ENCODE results near the gene SLC36A1. TPM values are rescaled to one million over a fixed set of nuclear protein-coding genes. Genes with fewer than 3 reads are reported as not detected.

The SLC36A1 gene
- total RNA-seq, 1 experiment from 2014 or later, result 7.4 TPM

GRCh38 chr5:151467576-151467975 lies 20.2 kb downstream of the SLC36A1 start (continued):
- TF ChIP-seq ZBTB33 (IDR thresholded peaks at IDR 0.05; ENCODE audit: extremely low read depth, insufficient replicate concordance, low read length) (no peak), MAX (IDR thresholded peaks at IDR 0.05) (no peak), YY1 (IDR thresholded peaks at IDR 0.05; ENCODE audit: extremely low read depth, insufficient replicate concordance, low read depth, low read length) (no peak), ZFX (IDR thresholded peaks at IDR 0.05) (no peak), POLR2AphosphoS5 (IDR thresholded peaks at IDR 0.05; ENCODE audit: low read depth, low read length) (no peak), SRF (IDR thresholded peaks at IDR 0.05; ENCODE audit: low read depth) (no peak), JUND (IDR thresholded peaks at IDR 0.05) (no peak), EZH2 (IDR thresholded peaks at IDR 0.05) (no peak), TCF7L2 (IDR thresholded peaks at IDR 0.05; ENCODE audit: borderline replicate concordance, extremely low read depth, insufficient read depth, insufficient read length) (no peak), RAD21 (IDR thresholded peaks at IDR 0.05; ENCODE audit: low read depth) (no peak), ZNF274 (IDR thresholded peaks at IDR 0.05; ENCODE audit: low read depth, low read length) (no peak)

DNA sequence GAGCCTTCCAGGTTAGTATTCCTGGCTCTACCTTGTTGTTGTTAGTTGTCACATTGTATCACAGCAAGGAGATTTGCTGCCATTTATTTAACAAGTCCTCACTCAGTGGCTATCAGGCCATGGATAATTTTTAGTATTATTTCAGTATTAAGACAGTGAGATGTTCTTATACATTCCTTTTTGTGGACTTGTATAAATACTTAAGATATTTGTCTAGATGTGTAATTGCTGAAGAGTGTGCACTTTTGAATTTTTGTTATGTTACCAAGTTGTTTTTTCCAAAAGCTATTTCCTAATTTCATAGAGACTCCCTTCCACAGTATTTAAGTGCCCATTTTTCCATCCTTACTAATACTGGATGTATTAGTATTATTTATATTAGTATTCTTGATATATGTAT lies 22.0 kb downstream of the SLC36A1 start:
- peaks cover 2 to 6% of the 10 kb centered on the region in 2 experiments; a peak in 2 of 4 replicates for H3K36me3 ChIP-seq (ENCODE audit: control insufficient read depth in 1 of 2, insufficient read depth in 2 of 2, low read length in 2 of 2)
- no peaks in the 10 kb centered on the region for H3K79me2 ChIP-seq (ENCODE audit: insufficient read depth, low read length)
- H3K4me1 ChIP-seq (ENCODE audit: control insufficient read depth in 1 of 2, insufficient read depth in 2 of 2, low read length in 2 of 2), result no peaks in the 10 kb centered on the region
- no peaks in the 10 kb centered on the region for H3K27me3 ChIP-seq (ENCODE audit: insufficient read depth, low read length)
- H3K9ac ChIP-seq (ENCODE audit: low read length), result no peak overlapping the region
- ATAC-seq (no peak), DNase-seq (ENCODE audit: low read depth, low spot score) (no peak)
- no peaks in the 10 kb centered on the region for H3K9me2 ChIP-seq (ENCODE audit: insufficient read depth)
- no peak overlapping the region for H2AFZ ChIP-seq (ENCODE audit: low read depth, low read length, poor library complexity, severe bottlenecking)
- H4K20me1 ChIP-seq (ENCODE audit: insufficient read depth), result no peaks in the 10 kb centered on the region
- CTCF ChIA-PET, result no interaction called here
- intact Hi-C loops (cut with micrococcal nuclease), result no loop called here
- RAD21 ChIA-PET (ENCODE audit: low non-redundant PET in 1 of 2, low total read pairs in 2 of 2, uncharacterized antibody in 2 of 2, unreplicated experiment in 2 of 2), result no interaction called here
- H3K4me3 ChIP-seq (replicated peaks in 1 of 2; ENCODE audit: low read depth in 1 of 2, low read length in 2 of 2), result no peak overlapping the region
- TF ChIP-seq CEBPB (IDR thresholded peaks at IDR 0.05; ENCODE audit: low read depth) (no peak), ZFX (IDR thresholded peaks at IDR 0.05) (no peak), EZH2 (IDR thresholded peaks at IDR 0.05) (no peak), EGR1 (IDR thresholded peaks at IDR 0.05; ENCODE audit: low read depth) (no peak), YY1 (IDR thresholded peaks at IDR 0.05; ENCODE audit: extremely low read depth, insufficient replicate concordance, low read depth, low read length) (no peak), TCF7L2 (IDR thresholded peaks at IDR 0.05; ENCODE audit: borderline replicate concordance, extremely low read depth, insufficient read depth, insufficient read length) (no peak), SIN3A (IDR thresholded peaks at IDR 0.05; ENCODE audit: low read depth) (no peak), CBX3 (IDR thresholded peaks at IDR 0.05; ENCODE audit: low read depth) (no peak), ZNF274 (IDR thresholded peaks at IDR 0.05; ENCODE audit: low read depth, low read length) (no peak), ELF1 (IDR thresholded peaks at IDR 0.05; ENCODE audit: borderline replicate concordance, low read depth) (no peak)
- TF ChIP-seq, protein P1, sequence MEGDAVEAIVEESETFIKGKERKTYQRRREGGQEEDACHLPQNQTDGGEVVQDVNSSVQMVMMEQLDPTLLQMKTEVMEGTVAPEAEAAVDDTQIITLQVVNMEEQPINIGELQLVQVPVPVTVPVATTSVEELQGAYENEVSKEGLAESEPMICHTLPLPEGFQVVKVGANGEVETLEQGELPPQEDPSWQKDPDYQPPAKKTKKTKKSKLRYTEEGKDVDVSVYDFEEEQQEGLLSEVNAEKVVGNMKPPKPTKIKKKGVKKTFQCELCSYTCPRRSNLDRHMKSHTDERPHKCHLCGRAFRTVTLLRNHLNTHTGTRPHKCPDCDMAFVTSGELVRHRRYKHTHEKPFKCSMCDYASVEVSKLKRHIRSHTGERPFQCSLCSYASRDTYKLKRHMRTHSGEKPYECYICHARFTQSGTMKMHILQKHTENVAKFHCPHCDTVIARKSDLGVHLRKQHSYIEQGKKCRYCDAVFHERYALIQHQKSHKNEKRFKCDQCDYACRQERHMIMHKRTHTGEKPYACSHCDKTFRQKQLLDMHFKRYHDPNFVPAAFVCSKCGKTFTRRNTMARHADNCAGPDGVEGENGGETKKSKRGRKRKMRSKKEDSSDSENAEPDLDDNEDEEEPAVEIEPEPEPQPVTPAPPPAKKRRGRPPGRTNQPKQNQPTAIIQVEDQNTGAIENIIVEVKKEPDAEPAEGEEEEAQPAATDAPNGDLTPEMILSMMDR (IDR thresholded peaks at IDR 0.05 in 2 of 3, conservative IDR thresholded peaks at IDR 0.05 in 1 of 3; ENCODE audit: borderline replicate concordance in 1 of 3, insufficient read depth in 1 of 3, low read depth in 2 of 3, low read length in 2 of 3), result no peak
- no peak overlapping the region for H3K4me2 ChIP-seq (ENCODE audit: low read length)
- BruUV-seq (replicated peaks), result no TSS peak
- no peaks in the 10 kb centered on the region for H3K9me3 ChIP-seq (ENCODE audit: control insufficient read depth in 1 of 2, insufficient read depth in 1 of 2, low read depth in 1 of 2, low read length in 2 of 2)
- H3K27ac ChIP-seq (ENCODE audit: low read depth, low read length), result no peak overlapping the region
- POLR2A ChIA-PET, result no interaction called here

Measured in HCT116 (cell line).